C4-2B (cell line): Measurements from ENCODE around the gene PRKD1.

Source experiments
- CTCF ChIP-seq: fragments of 450-650 bp; conservative IDR thresholded peaks from 2 replicates; pipeline ENCODE4 v1.5.1; 2017; ENCODE audit warnings: mild to moderate bottlenecking
- ZFX ChIP-seq: fragments of 450-650 bp; IDR thresholded peaks from 2 replicates; pipeline ENCODE4 v1.6.1; 2017

GRCh38 chr14:29802211-29802610, 125.4 kb downstream of the PRKD1 start:
- TF ChIP-seq CTCF (no peak), ZFX (no peak)
